Panc1 (cell line): Measurements from ENCODE around the gene CD44. TPM values are rescaled to one million over a fixed set of nuclear protein-coding genes. Genes with fewer than 3 reads are reported as not detected.
A peak's percentile ranks its signal among the peaks of the same experiment; 100 is the strongest.

Experiments
- ATAC-seq: fragments of 200-7000 bp; cut with Tn5 transposase; 2 replicates; pipeline ENCODE4 v1.9.1; 2020; ENCODE audit warnings: mild to moderate bottlenecking, moderate library complexity
- BruUV-seq: library from RNA; stranded (reverse); fragments of 400-500 nt; replicated peaks from 2 replicates; lab custom pipeline; 2021; lab: Mats Ljungman, UMichigan
- CTCF ChIA-PET: fragments of 300-600 bp; sonication (Branson Sonifier 250); formaldehyde crosslinking; loops from one replicate; lab custom pipeline; 2022; ENCODE audit warnings: antibody characterized with exemption; lab: Charles Lee
- POLR2A ChIA-PET: fragments of 300-600 bp; sonication (Branson Sonifier 250); formaldehyde crosslinking; loops from one replicate; lab custom pipeline; 2022; ENCODE audit warnings: antibody characterized with exemption; lab: Charles Lee
- DNase-seq: peaks from one replicate; pipeline ENCODE4 v3.0.0-alpha.2; 2010; ENCODE audit warnings: low read depth, low spot score
- H3K27ac ChIP-seq: 2 replicates; pipeline ENCODE4 v1.5.1; 2011; ENCODE audit warnings: mild to moderate bottlenecking, low read length, inconsistent platforms
- H3K27me3 ChIP-seq: fragments of 200-500 bp; sonication (Bioruptor generic); 2 replicates; pipeline ENCODE4 v1.6.0; 2014; ENCODE audit warnings: low read length, inconsistent platforms; ENCODE audit not compliant: control insufficient read depth, insufficient read depth
- H3K36me3 ChIP-seq: fragments of 200-500 bp; sonication (Bioruptor generic); 2 replicates; pipeline ENCODE4 v1.5.1; 2014; ENCODE audit warnings: inconsistent platforms, mild to moderate bottlenecking, low read length, moderate library complexity; ENCODE audit not compliant: control insufficient read depth, insufficient read depth
- H3K4me1 ChIP-seq: 2 replicates; pipeline ENCODE4 v1.5.1; 2011; ENCODE audit warnings: inconsistent platforms, mild to moderate bottlenecking, low read length, moderate library complexity; ENCODE audit not compliant: control insufficient read depth, insufficient read depth
- H3K4me3 ChIP-seq, 2 experiments: 2 replicates each; pipeline ENCODE4 v1.5.1; 2011 to 2012; ENCODE audit warnings: low read depth in 2 of 2, low read length in 2 of 2, mild to moderate bottlenecking in 2 of 2, inconsistent platforms in 1 of 2, moderate library complexity in 1 of 2
- H3K9me3 ChIP-seq: fragments of 200-500 bp; sonication (Bioruptor generic); 2 replicates; pipeline ENCODE4 v1.5.1; 2014; ENCODE audit warnings: low read depth, mild to moderate bottlenecking, inconsistent platforms, low read length, moderate library complexity; ENCODE audit not compliant: control insufficient read depth, insufficient read depth
- CTCF ChIP-seq: fragments of 450-650 bp; IDR thresholded peaks from 2 replicates; pipeline ENCODE4 v1.5.1; 2017; ENCODE audit warnings: mild to moderate bottlenecking
- POLR2AphosphoS5 ChIP-seq: IDR thresholded peaks from 2 replicates; pipeline ENCODE4 v1.6.1; 2012; ENCODE audit warnings: mild to moderate bottlenecking, low read depth, low read length, moderate library complexity
- SIN3A ChIP-seq: IDR thresholded peaks from 2 replicates; pipeline ENCODE4 v1.6.1; 2012; ENCODE audit warnings: low read depth, mild to moderate bottlenecking, low read length, moderate library complexity, borderline replicate concordance; ENCODE audit not compliant: insufficient read depth
- TCF7L2 ChIP-seq: IDR thresholded peaks from 2 replicates; pipeline ENCODE4 v1.6.1; 2011; ENCODE audit warnings: mild to moderate bottlenecking, low read depth, low read length, inconsistent platforms
- in situ Hi-C: cut with HindIII; loops from 2 replicates; pipeline ENCODE4 v1.10.0; 2016; ENCODE audit warnings: low sequenced_read_pairs, low pct_unique_long_range_greater_than_20kb
- intact Hi-C: fragments of 100-400 bp; cut with micrococcal nuclease; formaldehyde crosslinking; loops from one replicate; pipeline ENCODE4 v1.10.0; 2022; ENCODE audit not compliant: unreplicated experiment
- total RNA-seq: library from RNA; stranded (reverse); gene quantifications from one replicate; pipeline ENCODE4 v1.2.1, GENCODE V29; 2021; ENCODE audit not compliant: unreplicated experiment
- TF ChIP-seq, protein P1 (sequence below), 2 experiments: IDR thresholded peaks; 2 replicates each; pipeline ENCODE4 v1.6.1; 2011 to 2012; ENCODE audit warnings: low read depth in 2 of 2, control low read depth in 1 of 2, low read length in 1 of 2, mild to moderate bottlenecking in 1 of 2, moderate library complexity in 1 of 2; ENCODE audit not compliant: insufficient read depth in 1 of 2

CD44 gene
- total RNA-seq, 1 experiment from 2014 or later, result 1,819 TPM

DNA sequence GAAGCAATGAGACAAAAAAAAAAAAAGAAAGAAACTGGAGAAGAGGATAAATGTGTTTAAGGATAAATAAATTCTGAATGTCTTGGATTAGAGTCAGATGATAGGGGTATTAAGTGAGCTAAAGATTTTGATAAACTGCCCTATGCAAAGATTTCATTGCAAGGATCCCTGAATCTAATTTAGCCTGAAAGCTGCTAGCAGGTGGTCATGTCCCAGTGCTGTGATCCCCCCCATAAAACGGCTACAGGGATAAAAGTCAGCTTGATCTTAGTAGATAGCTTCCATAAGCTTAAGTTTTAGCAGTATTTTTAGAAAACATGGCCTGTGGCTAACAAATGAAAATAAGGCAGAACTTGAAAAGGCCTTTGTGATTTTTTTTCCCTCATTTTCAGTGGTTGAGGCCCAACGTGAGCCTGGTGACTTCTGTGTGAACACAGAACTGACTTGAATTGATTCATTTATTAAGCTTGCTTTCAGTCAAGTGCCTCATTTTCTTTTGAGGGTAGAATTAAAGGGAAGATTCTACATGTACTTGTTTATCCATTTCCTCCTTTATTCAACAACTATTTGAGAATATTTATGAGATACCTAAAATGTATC lies 44.5 kb downstream of the CD44 start:
- Histone ChIP-seq H3K9me3 (no peaks in the 10 kb centered on the region), H3K4me1 (peaks cover 95% of the 10 kb centered on the region), H3K4me3 (no peak overlapping the region), H3K27me3 (no peaks in the 10 kb centered on the region), H3K27ac (peak overlapping the region; percentile 92), H3K36me3 (peaks cover 77% of the 10 kb centered on the region)
- in situ Hi-C loops, result no loop called here
- DNase-seq, result no peak
- peak; percentile 15; the same call in 1 of the 2 replicates for TF ChIP-seq POLR2AphosphoS5
- TF ChIP-seq, protein P1, sequence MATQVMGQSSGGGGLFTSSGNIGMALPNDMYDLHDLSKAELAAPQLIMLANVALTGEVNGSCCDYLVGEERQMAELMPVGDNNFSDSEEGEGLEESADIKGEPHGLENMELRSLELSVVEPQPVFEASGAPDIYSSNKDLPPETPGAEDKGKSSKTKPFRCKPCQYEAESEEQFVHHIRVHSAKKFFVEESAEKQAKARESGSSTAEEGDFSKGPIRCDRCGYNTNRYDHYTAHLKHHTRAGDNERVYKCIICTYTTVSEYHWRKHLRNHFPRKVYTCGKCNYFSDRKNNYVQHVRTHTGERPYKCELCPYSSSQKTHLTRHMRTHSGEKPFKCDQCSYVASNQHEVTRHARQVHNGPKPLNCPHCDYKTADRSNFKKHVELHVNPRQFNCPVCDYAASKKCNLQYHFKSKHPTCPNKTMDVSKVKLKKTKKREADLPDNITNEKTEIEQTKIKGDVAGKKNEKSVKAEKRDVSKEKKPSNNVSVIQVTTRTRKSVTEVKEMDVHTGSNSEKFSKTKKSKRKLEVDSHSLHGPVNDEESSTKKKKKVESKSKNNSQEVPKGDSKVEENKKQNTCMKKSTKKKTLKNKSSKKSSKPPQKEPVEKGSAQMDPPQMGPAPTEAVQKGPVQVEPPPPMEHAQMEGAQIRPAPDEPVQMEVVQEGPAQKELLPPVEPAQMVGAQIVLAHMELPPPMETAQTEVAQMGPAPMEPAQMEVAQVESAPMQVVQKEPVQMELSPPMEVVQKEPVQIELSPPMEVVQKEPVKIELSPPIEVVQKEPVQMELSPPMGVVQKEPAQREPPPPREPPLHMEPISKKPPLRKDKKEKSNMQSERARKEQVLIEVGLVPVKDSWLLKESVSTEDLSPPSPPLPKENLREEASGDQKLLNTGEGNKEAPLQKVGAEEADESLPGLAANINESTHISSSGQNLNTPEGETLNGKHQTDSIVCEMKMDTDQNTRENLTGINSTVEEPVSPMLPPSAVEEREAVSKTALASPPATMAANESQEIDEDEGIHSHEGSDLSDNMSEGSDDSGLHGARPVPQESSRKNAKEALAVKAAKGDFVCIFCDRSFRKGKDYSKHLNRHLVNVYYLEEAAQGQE (IDR thresholded peaks at IDR 0.05; ENCODE audit: insufficient read depth in 1 of 2, low read depth in 2 of 2, low read length in 1 of 2), result no peak
- ChIA-PET POLR2A (interaction anchor here (0.6 kb wide), 1 partner anchor 17 kb away, joined by 3 read pairs; no protein-coding TSS in a partner anchor), CTCF (interaction anchor here (0.6 kb wide), 1 partner anchor 1010 kb away, joined by 4 read pairs; no protein-coding TSS in a partner anchor)
- no peak for ATAC-seq
- TSS peak; percentile 3 for BruUV-seq
- intact Hi-C loops, result no loop called here

DNA sequence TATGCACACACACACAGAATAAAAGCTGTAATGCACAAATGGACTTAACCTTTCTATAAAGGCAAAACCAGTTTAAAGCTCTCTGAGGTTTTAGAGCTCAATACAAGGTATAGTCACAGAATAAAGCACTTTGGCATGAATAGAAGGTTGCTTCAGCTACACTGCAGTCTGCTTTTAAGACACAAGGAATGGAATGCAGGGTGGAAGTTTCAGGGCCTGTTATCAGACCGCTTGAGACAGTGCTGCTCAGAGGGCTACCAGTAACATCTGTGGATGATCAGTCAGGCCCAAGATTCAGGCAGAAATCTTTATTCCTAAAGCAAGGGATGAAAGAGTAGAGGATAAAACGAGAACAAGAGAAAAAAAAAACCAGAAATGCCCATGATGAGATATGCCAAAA lies 46.7 kb downstream of the CD44 start:
- Histone ChIP-seq H3K36me3 (peaks cover 82% of the 10 kb centered on the region), H3K27me3 (no peaks in the 10 kb centered on the region)

More for the DNA sequence above, 46.7 kb downstream of the CD44 start:
- Histone ChIP-seq H3K27ac (peak overlapping the region; percentile 92), H3K4me3 (no peak overlapping the region), H3K4me1 (peaks cover 93% of the 10 kb centered on the region), H3K9me3 (no peaks in the 10 kb centered on the region)
- TF ChIP-seq, protein P1 (IDR thresholded peaks at IDR 0.05; ENCODE audit: insufficient read depth in 1 of 2, low read depth in 2 of 2, low read length in 1 of 2), result no peak
- TF ChIP-seq CTCF (no peak), TCF7L2 (no peak), POLR2AphosphoS5 (no peak), SIN3A (no peak)
- intact Hi-C loops (no loop called here), in situ Hi-C loops (no loop called here)
- BruUV-seq, result no TSS peak
- ATAC-seq (no peak), DNase-seq (no peak)
- ChIA-PET CTCF (no interaction called here), POLR2A (interaction anchor here (0.6 to 0.7 kb wide), 2 partner anchors 11 to 210 kb away, joined by 4 to 15 read pairs; no protein-coding TSS in a partner anchor)
